HL-60 (cell line): ENCODE results near the gene PTPN22.

Source experiments
- DNase-seq, 2 experiments: peaks; one replicate each; pipeline ENCODE4 v3.0.0-alpha.2; 2010 to 2020; ENCODE audit warnings: low read depth in 1 of 2, low spot score in 1 of 2
- H3K27ac ChIP-seq: fragments of 250-450 bp; sonication (Bioruptor Pico); replicated peaks from 2 replicates; pipeline ENCODE4 v1.5.1; 2020; ENCODE audit warnings: mild to moderate bottlenecking, moderate library complexity
- H3K27me3 ChIP-seq: fragments of 250-450 bp; sonication (Bioruptor Pico); 2 replicates; pipeline ENCODE4 v1.5.1; 2021; ENCODE audit warnings: mild to moderate bottlenecking, moderate library complexity; ENCODE audit not compliant: insufficient read depth, poor library complexity, severe bottlenecking
- H3K4me3 ChIP-seq: replicated peaks from 2 replicates; pipeline ENCODE4 v1.5.1; 2011; ENCODE audit warnings: mild to moderate bottlenecking, control low read depth, low read length; ENCODE audit not compliant: insufficient read depth
- CTCF ChIP-seq: IDR thresholded peaks from one replicate; pipeline ENCODE4 v1.5.1; 2011; ENCODE audit warnings: low read length, control low read depth, inconsistent platforms; ENCODE audit not compliant: insufficient read depth
- GABPA ChIP-seq: IDR thresholded peaks from 2 replicates; pipeline ENCODE4 v1.6.1; 2012; ENCODE audit warnings: low read depth
- POLR2AphosphoS5 ChIP-seq: IDR thresholded peaks from 2 replicates; pipeline ENCODE4 v1.6.1; 2012; ENCODE audit warnings: low read depth
- REST ChIP-seq: IDR thresholded peaks from 2 replicates; pipeline ENCODE4 v1.6.1; 2012; ENCODE audit warnings: low read depth; ENCODE audit not compliant: insufficient replicate concordance
- SPI1 ChIP-seq: IDR thresholded peaks from 2 replicates; pipeline ENCODE4 v1.6.1; 2012; ENCODE audit warnings: low read depth, mild to moderate bottlenecking, borderline replicate concordance

PTPN22 gene

GRCh38 chr1:113811888-113812660 lies 59.4 kb downstream of the PTPN22 start, which contains the start of gene RSBN1:
TSS of gene RSBN1 (minus strand) at chr1:113812476. CDS start at chr1:113812412, 64 bp downstream.
- peak within 1 kb of the TSS; percentile 90 for H3K27ac ChIP-seq

GRCh38 chr1:113811156-113811887 lies 60.2 kb downstream of the PTPN22 start:
- Histone ChIP-seq H3K27ac (peak overlapping the region; percentile 87), H3K4me3 (peak overlapping the region; percentile 73), H3K27me3 (no peaks in the 10 kb centered on the region)
- DNase-seq = peak in 1 of 2 experiments; percentile 37
- TF ChIP-seq REST (no peak), POLR2AphosphoS5 (no peak), GABPA (no peak), SPI1 (no peak), CTCF (no peak)

More at GRCh38 chr1:113811888-113812660, 59.4 kb downstream of the PTPN22 start, which contains the start of gene RSBN1:
- DNase-seq = peak; percentile 94 to 100
- peak within 1 kb of the TSS; percentile 73 for H3K4me3 ChIP-seq
- H3K27me3 ChIP-seq = no peaks in the 10 kb centered on the region
- TF ChIP-seq CTCF (no peak), GABPA (peak; percentile 93), SPI1 (no peak; the same call in 1 of the 2 replicates), POLR2AphosphoS5 (peak; percentile 90), REST (peak; percentile 70)

GRCh38 chr1:113809670-113810602 lies 61.6 kb downstream of the PTPN22 start:
- no peak for TF ChIP-seq GABPA
- no peak for TF ChIP-seq REST
- no peak for TF ChIP-seq POLR2AphosphoS5
- TF ChIP-seq SPI1 = no peak
- no peak for TF ChIP-seq CTCF
- Histone ChIP-seq H3K27me3 (no peaks in the 10 kb centered on the region), H3K27ac (peak overlapping the region; percentile 87), H3K4me3 (peak overlapping the region; percentile 73)
- DNase-seq = no peak
